ENCODE results near the gene HBE1. TPM values are rescaled to one million over a fixed set of nuclear protein-coding genes. Genes with fewer than 3 reads are reported as not detected.

HBE1 gene
- total RNA-seq, 1 donor = not detected

DNA sequence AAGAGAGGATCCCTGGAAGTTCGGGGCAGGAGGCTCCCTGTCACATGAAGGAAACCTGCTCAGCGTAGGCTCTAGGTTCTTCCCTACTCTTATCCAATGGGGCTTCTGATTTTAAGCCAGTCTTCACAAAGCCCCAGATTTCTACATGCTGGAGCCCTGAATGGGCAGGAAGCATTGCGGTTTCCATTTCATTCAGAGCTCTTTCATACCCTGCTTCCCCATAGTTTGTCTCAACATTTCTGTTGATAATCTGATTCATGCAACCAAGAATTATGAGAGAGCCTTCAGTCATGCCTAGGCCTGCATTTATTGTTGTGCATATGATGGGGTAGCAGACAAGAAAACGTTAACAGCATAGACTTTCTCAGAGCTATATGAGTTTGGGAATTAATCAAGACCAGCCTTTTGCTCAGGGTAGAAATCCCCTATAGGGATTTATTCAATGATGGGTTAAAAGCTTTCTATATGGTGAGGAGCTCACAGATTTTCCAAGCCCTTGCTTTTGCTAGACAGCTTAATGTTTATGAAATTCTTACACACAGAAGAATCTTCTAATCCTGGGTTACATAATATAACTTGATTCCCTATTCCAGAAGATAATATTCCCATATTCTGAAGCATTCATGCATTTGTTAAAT is 16.1 kb upstream of the HBE1 start:
- no peaks in the 10 kb centered on the region for H3K9me3 ChIP-seq (ENCODE audit: low read depth, low read length)
- TF ChIP-seq, protein P1, sequence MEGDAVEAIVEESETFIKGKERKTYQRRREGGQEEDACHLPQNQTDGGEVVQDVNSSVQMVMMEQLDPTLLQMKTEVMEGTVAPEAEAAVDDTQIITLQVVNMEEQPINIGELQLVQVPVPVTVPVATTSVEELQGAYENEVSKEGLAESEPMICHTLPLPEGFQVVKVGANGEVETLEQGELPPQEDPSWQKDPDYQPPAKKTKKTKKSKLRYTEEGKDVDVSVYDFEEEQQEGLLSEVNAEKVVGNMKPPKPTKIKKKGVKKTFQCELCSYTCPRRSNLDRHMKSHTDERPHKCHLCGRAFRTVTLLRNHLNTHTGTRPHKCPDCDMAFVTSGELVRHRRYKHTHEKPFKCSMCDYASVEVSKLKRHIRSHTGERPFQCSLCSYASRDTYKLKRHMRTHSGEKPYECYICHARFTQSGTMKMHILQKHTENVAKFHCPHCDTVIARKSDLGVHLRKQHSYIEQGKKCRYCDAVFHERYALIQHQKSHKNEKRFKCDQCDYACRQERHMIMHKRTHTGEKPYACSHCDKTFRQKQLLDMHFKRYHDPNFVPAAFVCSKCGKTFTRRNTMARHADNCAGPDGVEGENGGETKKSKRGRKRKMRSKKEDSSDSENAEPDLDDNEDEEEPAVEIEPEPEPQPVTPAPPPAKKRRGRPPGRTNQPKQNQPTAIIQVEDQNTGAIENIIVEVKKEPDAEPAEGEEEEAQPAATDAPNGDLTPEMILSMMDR (IDR thresholded peaks at IDR 0.05; ENCODE audit: extremely low read depth, low read depth, low read length) = no peak
- peaks cover 13% of the 10 kb centered on the region for H3K4me1 ChIP-seq (ENCODE audit: insufficient read depth, low read length)

DNA sequence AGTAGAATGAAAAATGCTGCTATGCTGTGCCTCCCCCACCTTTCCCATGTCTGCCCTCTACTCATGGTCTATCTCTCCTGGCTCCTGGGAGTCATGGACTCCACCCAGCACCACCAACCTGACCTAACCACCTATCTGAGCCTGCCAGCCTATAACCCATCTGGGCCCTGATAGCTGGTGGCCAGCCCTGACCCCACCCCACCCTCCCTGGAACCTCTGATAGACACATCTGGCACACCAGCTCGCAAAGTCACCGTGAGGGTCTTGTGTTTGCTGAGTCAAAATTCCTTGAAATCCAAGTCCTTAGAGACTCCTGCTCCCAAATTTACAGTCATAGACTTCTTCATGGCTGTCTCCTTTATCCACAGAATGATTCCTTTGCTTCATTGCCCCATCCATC is 14.9 kb upstream of the HBE1 start:
- no peak overlapping the region for H2AFZ ChIP-seq (ENCODE audit: low read length)
- no peak overlapping the region for H3K4me3 ChIP-seq (ENCODE audit: insufficient read depth, low read length)
- H3K36me3 ChIP-seq (ENCODE audit: insufficient read depth, low read length) = no peaks in the 10 kb centered on the region
- TF ChIP-seq, protein P1 (IDR thresholded peaks at IDR 0.05; ENCODE audit: extremely low read depth, low read depth, low read length) = no peak
- no peaks in the 10 kb centered on the region for H4K20me1 ChIP-seq (ENCODE audit: insufficient read depth, low read length)
- no peaks in the 10 kb centered on the region for H3K79me2 ChIP-seq (ENCODE audit: insufficient read depth, low read length)
- H3K4me2 ChIP-seq (ENCODE audit: insufficient read depth, low read length) = no peak overlapping the region
- DNase-seq (ENCODE audit: insufficient read length, low spot score, missing footprints) = no peak
- no peaks in the 10 kb centered on the region for H3K27me3 ChIP-seq (ENCODE audit: insufficient read depth, low read length)
- no peaks in the 10 kb centered on the region for H3K9me3 ChIP-seq (ENCODE audit: low read depth, low read length)
- no peak overlapping the region for H3K27ac ChIP-seq (ENCODE audit: low read depth, low read length)
- peaks cover 12% of the 10 kb centered on the region for H3K4me1 ChIP-seq (ENCODE audit: insufficient read depth, low read length)

More for the DNA sequence above, 16.1 kb upstream of the HBE1 start:
- no peaks in the 10 kb centered on the region for H4K20me1 ChIP-seq (ENCODE audit: insufficient read depth, low read length)
- no peak overlapping the region for H2AFZ ChIP-seq (ENCODE audit: low read length)
- no peaks in the 10 kb centered on the region for H3K36me3 ChIP-seq (ENCODE audit: insufficient read depth, low read length)
- no peak overlapping the region for H3K4me2 ChIP-seq (ENCODE audit: insufficient read depth, low read length)
- no peaks in the 10 kb centered on the region for H3K27me3 ChIP-seq (ENCODE audit: insufficient read depth, low read length)
- no peak overlapping the region for H3K4me3 ChIP-seq (ENCODE audit: insufficient read depth, low read length)
- H3K79me2 ChIP-seq (ENCODE audit: insufficient read depth, low read length) = no peaks in the 10 kb centered on the region
- H3K27ac ChIP-seq (ENCODE audit: low read depth, low read length) = no peak overlapping the region
- no peak for DNase-seq (ENCODE audit: insufficient read length, low spot score, missing footprints)

DNA sequence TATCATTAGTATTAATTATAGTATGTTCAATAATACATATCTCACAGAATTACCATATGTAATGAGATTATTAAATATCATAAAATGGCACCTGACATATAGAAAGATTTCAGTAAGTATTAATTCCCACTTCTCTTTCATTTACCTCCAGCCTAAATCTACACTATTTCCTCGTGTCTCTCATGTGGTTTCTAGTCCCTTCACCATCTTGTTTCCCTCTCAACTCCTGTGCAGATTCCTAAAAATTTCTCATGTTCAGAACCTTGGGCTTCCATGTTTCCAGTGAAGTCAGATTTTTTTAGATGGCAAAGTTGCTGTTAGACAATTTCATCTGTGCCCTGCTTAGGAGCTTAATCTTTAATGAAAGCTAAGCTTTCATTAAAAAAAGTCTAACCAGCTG is 14.1 kb upstream of the HBE1 start:
- peaks cover 6% of the 10 kb centered on the region for H3K4me1 ChIP-seq (ENCODE audit: insufficient read depth, low read length)
- TF ChIP-seq, protein P1 (IDR thresholded peaks at IDR 0.05; ENCODE audit: extremely low read depth, low read depth, low read length) = no peak
- no peak overlapping the region for H3K27ac ChIP-seq (ENCODE audit: low read depth, low read length)
- H3K36me3 ChIP-seq (ENCODE audit: insufficient read depth, low read length) = no peaks in the 10 kb centered on the region
- H3K4me3 ChIP-seq (ENCODE audit: insufficient read depth, low read length) = no peak overlapping the region
- H2AFZ ChIP-seq (ENCODE audit: low read length) = no peak overlapping the region
- DNase-seq (ENCODE audit: insufficient read length, low spot score, missing footprints) = no peak
- H3K9me3 ChIP-seq (ENCODE audit: low read depth, low read length) = no peaks in the 10 kb centered on the region
- no peaks in the 10 kb centered on the region for H4K20me1 ChIP-seq (ENCODE audit: insufficient read depth, low read length)
- H3K27me3 ChIP-seq (ENCODE audit: insufficient read depth, low read length) = no peaks in the 10 kb centered on the region
- no peak overlapping the region for H3K4me2 ChIP-seq (ENCODE audit: insufficient read depth, low read length)
- no peaks in the 10 kb centered on the region for H3K79me2 ChIP-seq (ENCODE audit: insufficient read depth, low read length)

DNA sequence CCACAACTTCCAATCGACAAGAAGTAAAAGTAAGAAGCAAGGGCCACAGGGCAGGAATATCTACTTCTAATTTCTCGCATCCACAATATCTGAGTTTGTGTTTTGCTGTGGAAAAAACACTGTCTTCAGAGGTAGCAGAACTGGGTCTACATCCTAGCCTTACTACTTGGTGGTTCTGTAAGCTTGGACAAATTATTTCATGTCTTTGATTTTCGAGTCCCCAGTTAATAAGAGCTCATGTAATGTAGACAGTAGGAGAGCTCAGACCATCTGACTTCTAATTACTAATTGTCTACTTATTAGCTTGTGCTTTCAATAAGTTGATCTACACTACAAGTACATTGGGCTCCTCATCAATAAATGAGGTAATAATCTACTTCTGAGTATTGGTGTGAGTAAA is 13.3 kb upstream of the HBE1 start:
- Histone ChIP-seq H3K4me3 (ENCODE audit: insufficient read depth, low read length) (no peak overlapping the region), H3K27ac (ENCODE audit: low read depth, low read length) (no peak overlapping the region), H3K27me3 (ENCODE audit: insufficient read depth, low read length) (no peaks in the 10 kb centered on the region), H3K79me2 (ENCODE audit: insufficient read depth, low read length) (no peaks in the 10 kb centered on the region), H4K20me1 (ENCODE audit: insufficient read depth, low read length) (no peaks in the 10 kb centered on the region), H3K4me2 (ENCODE audit: insufficient read depth, low read length) (no peak overlapping the region), H3K36me3 (ENCODE audit: insufficient read depth, low read length) (no peaks in the 10 kb centered on the region), H2AFZ (ENCODE audit: low read length) (no peak overlapping the region), H3K4me1 (ENCODE audit: insufficient read depth, low read length) (peaks cover 6% of the 10 kb centered on the region), H3K9me3 (ENCODE audit: low read depth, low read length) (no peaks in the 10 kb centered on the region)
- no peak for DNase-seq (ENCODE audit: insufficient read length, low spot score, missing footprints)
- TF ChIP-seq, protein P1 (IDR thresholded peaks at IDR 0.05; ENCODE audit: extremely low read depth, low read depth, low read length) = no peak
